ENCODE data around the gene CD38. TPM values are rescaled to one million over a fixed set of nuclear protein-coding genes. Genes with fewer than 3 reads are reported as not detected.

Gene CD38
- total and polyA plus RNA-seq, 2 of the 13 experiments (the other 11 are each of a cell fraction or from before 2014, with no cell fraction given) = not detected

GRCh38 chr4:15735536-15735935 lies 42.6 kb upstream of the CD38 start (continued):
- TF ChIP-seq NFAT5 (CRISPR knock-in tag; IDR thresholded peaks at IDR 0.05) = no peak
- no peak for TF ChIP-seq SP4 (CRISPR knock-in tag; IDR thresholded peaks at IDR 0.05)
- no peak for TF ChIP-seq MYPOP (CRISPR knock-in tag; IDR thresholded peaks at IDR 0.05)
- no peak for TF ChIP-seq MBD4 (IDR thresholded peaks at IDR 0.05; ENCODE audit: borderline replicate concordance, low read length)
- no peak for TF ChIP-seq ZNF720 (CRISPR knock-in tag; IDR thresholded peaks at IDR 0.05)

- Histone ChIP-seq H4K20me1 (ENCODE audit: insufficient read depth, low read length) (no peaks in the 10 kb centered on the region), H3K4me2 (ENCODE audit: low read depth, low read length) (no peak overlapping the region), H3K79me2 (ENCODE audit: insufficient read depth, low read length) (no peaks in the 10 kb centered on the region), H2AFZ (ENCODE audit: low read length) (no peak overlapping the region), H3K36me3 (replicated peaks in 1 of 2; ENCODE audit: control insufficient read depth in 1 of 2, insufficient read depth in 2 of 2, low read length in 2 of 2) (no peaks in the 10 kb centered on the region), H3K9ac (ENCODE audit: insufficient read depth, low read depth, low read length) (no peak overlapping the region), H3K4me3 (replicated peaks in 1 of 3; ENCODE audit: insufficient read depth in 1 of 3, low read depth in 2 of 3, low read length in 3 of 3) (no peak overlapping the region), H3K4me1 (ENCODE audit: insufficient read depth, low read length) (peaks cover 17% of the 10 kb centered on the region), H3K27ac (ENCODE audit: extremely low read length, insufficient read depth, low read length) (no peak overlapping the region), H3K27me3 (ENCODE audit: control insufficient read depth in 1 of 2, insufficient read depth in 2 of 2, low read length in 2 of 2) (peaks cover 0 to 10% of the 10 kb centered on the region in 2 experiments; a peak in 2 of 5 replicates), H3K9me3 (ENCODE audit: low read length) (peaks cover under 1% of the 10 kb centered on the region; the same call in 1 of the 2 replicates)
- DNase-seq (ENCODE audit: low spot score) (no peak), ATAC-seq (no peak), FAIRE-seq (no peak)
- ChIA-PET POLR2A (no interaction called here), CTCF (ENCODE audit: low intra/inter-chr PET ratio, low total read pairs) (no interaction called here)
- BruUV-seq (replicated peaks) = no TSS peak
- in situ Hi-C loops (cut with HindIII; ENCODE audit: extremely low pct_ligation_motif_present, low pct_unique_long_range_greater_than_20kb) (no loop called here), intact Hi-C loops (cut with micrococcal nuclease; ENCODE audit: unreplicated experiment) (no loop called here)
- 51% methylated on average over 4 of the region's 4 CpGs for WGBS (ENCODE audit: low lambda C conversion rate)
- no peak for TF ChIP-seq ZNF235 (CRISPR knock-in tag; IDR thresholded peaks at IDR 0.05; ENCODE audit: borderline replicate concordance)
- no peak for TF ChIP-seq MXD4 (CRISPR knock-in tag; IDR thresholded peaks at IDR 0.05)
- no peak for TF ChIP-seq ZNF513 (CRISPR knock-in tag; conservative IDR thresholded peaks at IDR 0.05)
- TF ChIP-seq ZBTB43 (CRISPR knock-in tag; conservative IDR thresholded peaks at IDR 0.05) = no peak
- TF ChIP-seq CREM (IDR thresholded peaks at IDR 0.05) = no peak
- no peak for TF ChIP-seq CREM (CRISPR knock-in tag; IDR thresholded peaks at IDR 0.05)
- TF ChIP-seq ZBTB20 (CRISPR knock-in tag; IDR thresholded peaks at IDR 0.05; ENCODE audit: borderline replicate concordance, low read depth) = no peak
- TF ChIP-seq MIER2 (CRISPR knock-in tag; IDR thresholded peaks at IDR 0.05) = no peak
- no peak for TF ChIP-seq HNF4A (CRISPR knock-in tag; IDR thresholded peaks at IDR 0.05)
- no peak for TF ChIP-seq ZNF225 (CRISPR knock-in tag; IDR thresholded peaks at IDR 0.05)
- TF ChIP-seq SCMH1 (CRISPR knock-in tag; IDR thresholded peaks at IDR 0.05; ENCODE audit: borderline replicate concordance) = no peak
These were observed 41.5 kb upstream of the CD38 start for GRCh38 chr4:15736514-15737050.
